Muscle of leg (tissue), 11 donors: ENCODE data around the gene FAM221A. TPM values are rescaled to one million over a fixed set of nuclear protein-coding genes. Genes with fewer than 3 reads are reported as not detected.
A peak's percentile ranks its signal among the peaks of the same experiment; 100 is the strongest.
"Not testable (repeated sequence)": the region's sequence is repeated elsewhere in the genome, so short reads cannot be mapped to it uniquely, and the experiment has no call there.

ENCODE experiments used
- DNase-seq: peaks from one replicate; pipeline ENCODE4 v3.0.0; 2013
- H3K27ac ChIP-seq: one replicate; pipeline ENCODE4 v1.5.1; 2013; ENCODE audit warnings: mild to moderate bottlenecking, low read length, control low read depth
- H3K27me3 ChIP-seq: one replicate; pipeline ENCODE4 v1.6.1; 2013; ENCODE audit warnings: low read length; ENCODE audit not compliant: control insufficient read depth, insufficient read depth
- H3K36me3 ChIP-seq: one replicate; pipeline ENCODE4 v1.6.1; 2013; ENCODE audit warnings: low read length; ENCODE audit not compliant: control insufficient read depth, insufficient read depth
- H3K4me1 ChIP-seq: one replicate; pipeline ENCODE4 v1.6.1; 2013; ENCODE audit warnings: low read length; ENCODE audit not compliant: control insufficient read depth, insufficient read depth
- H3K4me3 ChIP-seq: one replicate; pipeline ENCODE4 v1.5.1; 2013; ENCODE audit warnings: low read length, control low read depth
- H3K9me3 ChIP-seq: replicated peaks from 2 replicates; pipeline ENCODE4 v1.6.1; 2013; ENCODE audit warnings: low read depth, low read length; ENCODE audit not compliant: control insufficient read depth
- WGBS: methylation state at CpG from one replicate; pipeline ENCODE4 v1.1.5; 2013; ENCODE audit warnings: missing lambda C conversion rate; ENCODE audit not compliant: insufficient coverage; 5-methylcytosine and 5-hydroxymethylcytosine counted together
- polyA plus RNA-seq, 8 donors: library from polyadenylated mRNA; unstranded; fragments of 120-200 nt; gene quantifications; one replicate each; pipeline versions ENCODE4 v1.2.1 to v1.2.3, GENCODE V29; 2013; ENCODE audit warnings: inconsistent platforms in 1 of 8, low replicate concordance in 1 of 8; ENCODE audit not compliant: insufficient read length in 8 of 8, insufficient read depth in 1 of 8
- total RNA-seq: library from RNA; stranded (reverse); fragments of 120-200 nt; gene quantifications from one replicate; pipeline ENCODE4 v1.2.4, GENCODE V29; 2013

The FAM221A gene
- total and polyA plus RNA-seq, 9 donors: 1.4 to 4.5 (median 2.2) TPM

DNA sequence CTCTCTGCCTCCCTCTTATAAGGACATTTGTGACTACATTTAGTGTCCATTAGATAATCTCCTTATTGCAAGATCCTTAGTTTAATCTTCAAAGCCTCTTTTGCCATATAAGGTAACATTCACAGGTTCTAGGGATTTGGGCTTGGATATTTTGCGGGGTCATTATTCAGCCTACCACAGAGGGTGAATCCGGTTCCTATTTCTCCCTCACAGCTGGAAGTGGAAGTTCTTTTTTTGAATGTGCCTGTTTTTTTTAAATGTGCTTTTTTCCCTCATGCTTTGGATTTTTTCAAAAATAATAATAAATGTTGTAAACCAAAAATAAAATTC is 17.1 kb upstream of the FAM221A start:
- no peak overlapping the region for H3K4me3 ChIP-seq
- no peaks in the 10 kb centered on the region for H3K36me3 ChIP-seq
- no peak for DNase-seq
- no CpG with 5 or more reads among the region's 2 CpGs for WGBS
- H3K27me3 ChIP-seq: no peaks in the 10 kb centered on the region
- H3K27ac ChIP-seq: peak overlapping the region; percentile 55
- peaks cover 4% of the 10 kb centered on the region for H3K9me3 ChIP-seq
- no peaks in the 10 kb centered on the region for H3K4me1 ChIP-seq

DNA sequence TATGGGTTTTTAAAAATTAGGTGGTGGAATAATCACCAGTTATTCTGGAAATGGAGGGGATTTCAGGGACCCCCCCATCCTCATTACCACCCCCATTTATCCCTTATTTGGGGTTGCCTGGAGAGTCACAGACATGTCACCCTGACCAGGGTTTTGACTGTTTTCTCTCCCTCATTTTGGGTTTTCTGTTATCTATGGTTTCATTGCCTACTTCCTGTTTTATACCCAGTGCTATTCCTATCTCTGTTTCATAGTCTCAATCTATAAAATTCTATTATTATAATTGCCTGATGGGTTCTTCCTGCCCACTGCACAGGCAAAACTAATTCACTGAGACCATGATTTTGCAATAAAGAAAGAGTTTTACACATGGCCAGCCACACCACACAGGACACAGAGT is 15.9 kb upstream of the FAM221A start:
- no peak overlapping the region for H3K4me3 ChIP-seq
- H3K4me1 ChIP-seq: no peaks in the 10 kb centered on the region
- no peak for DNase-seq
- H3K27me3 ChIP-seq: no peaks in the 10 kb centered on the region
- H3K36me3 ChIP-seq: no peaks in the 10 kb centered on the region
- no peaks in the 10 kb centered on the region for H3K9me3 ChIP-seq
- H3K27ac ChIP-seq: no peak overlapping the region

DNA sequence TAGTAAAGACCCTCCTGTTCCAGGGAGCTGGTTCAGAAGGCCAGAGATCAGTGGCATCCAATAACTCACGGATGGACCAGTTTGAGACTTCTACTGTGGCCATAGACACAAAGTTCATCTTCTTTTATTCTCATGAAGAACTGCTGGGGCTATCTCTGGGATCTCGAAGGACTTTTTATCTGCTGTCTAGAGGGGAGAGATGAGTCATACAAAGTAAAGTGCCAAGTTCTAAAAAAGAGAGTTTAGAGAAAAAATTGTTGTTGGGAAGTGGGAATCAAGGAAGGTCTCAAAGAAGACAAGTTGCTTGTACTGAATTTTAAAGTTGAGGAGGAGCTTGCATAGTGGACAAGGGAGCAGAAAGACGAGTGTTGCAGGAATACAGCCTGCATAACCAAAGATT is 8.0 kb upstream of the FAM221A start:
- no peaks in the 10 kb centered on the region for H3K36me3 ChIP-seq
- no peaks in the 10 kb centered on the region for H3K9me3 ChIP-seq
- WGBS: no CpG with 5 or more reads among the region's 3 CpGs
- H3K4me1 ChIP-seq: no peaks in the 10 kb centered on the region
- DNase-seq: no peak
- no peak overlapping the region for H3K4me3 ChIP-seq
- no peak overlapping the region for H3K27ac ChIP-seq
- H3K27me3 ChIP-seq: no peaks in the 10 kb centered on the region

DNA sequence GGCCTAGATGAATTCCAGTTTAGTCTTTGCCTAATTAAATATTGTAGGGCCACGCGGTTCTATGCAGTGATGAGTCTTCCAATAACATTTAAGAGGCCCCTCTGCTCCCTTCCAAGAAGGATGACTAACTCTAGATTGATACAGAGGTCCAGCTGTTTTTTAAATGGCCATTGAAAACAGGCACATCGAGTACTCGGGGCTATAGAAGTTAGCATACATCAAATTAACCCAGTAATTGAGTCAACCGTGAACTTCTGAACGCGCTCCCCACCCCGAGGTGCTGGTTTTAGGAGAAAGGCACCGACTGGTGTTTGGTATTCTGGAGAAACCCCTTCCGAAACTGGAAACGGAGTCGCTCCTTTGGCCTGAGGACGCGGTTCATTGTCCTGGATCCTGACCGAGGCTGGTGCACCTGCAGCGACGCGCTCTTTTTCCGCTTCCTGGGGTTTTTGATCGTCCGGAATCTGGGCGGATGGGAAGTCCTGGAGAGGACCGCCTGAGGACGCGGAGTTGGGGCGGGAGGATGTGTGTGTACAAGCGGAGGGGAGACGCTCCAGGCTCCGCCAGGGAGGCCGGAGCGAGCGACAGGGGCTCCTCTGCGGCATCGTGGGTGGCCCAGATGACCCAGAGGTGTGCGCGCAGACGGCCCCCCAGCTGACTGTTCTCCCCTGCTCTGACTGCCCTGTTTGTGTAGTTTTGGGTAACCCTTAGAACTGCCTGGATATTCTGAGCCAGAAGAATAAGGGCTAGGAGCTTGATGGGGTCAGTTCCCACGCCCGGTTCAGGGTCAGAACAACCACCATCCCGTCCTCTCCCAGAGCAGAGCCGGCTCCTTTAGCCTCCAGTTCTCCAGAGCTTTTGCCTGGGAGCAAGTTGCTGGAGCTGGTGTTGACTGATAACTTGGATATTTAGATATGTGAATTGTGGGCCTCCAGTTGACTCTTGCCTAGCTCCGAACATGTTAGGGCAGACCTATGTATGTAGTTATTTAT is 711 bp downstream of the FAM221A start:
- peaks cover 12% of the 10 kb centered on the region for H3K4me1 ChIP-seq

DNA sequence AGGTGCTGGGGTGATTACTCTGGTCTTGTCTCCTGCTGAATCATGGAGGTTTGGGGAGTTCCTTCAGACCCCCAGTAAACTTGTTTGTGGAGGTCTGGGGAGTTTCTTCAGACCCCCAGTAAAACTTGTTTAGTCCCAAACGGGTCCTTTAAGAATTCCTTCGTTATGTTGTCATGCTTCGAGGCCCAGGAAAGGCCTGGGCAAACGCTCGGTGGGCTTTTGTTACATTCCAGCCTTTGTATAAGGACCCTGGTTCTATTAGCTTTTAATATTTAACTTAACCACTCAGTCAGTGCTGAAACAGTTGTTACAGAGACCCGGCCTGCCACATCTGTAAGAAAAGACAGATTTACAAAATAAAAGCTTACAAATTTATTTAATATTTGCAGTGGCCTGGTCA is 4.0 kb downstream of the FAM221A start:
- H3K27ac ChIP-seq, H3K36me3 ChIP-seq, H3K4me3 ChIP-seq, DNase-seq, H3K9me3 ChIP-seq, H3K27me3 ChIP-seq: not testable (repeated sequence)
- H3K4me1 ChIP-seq: peaks cover 12% of the 10 kb centered on the region
- 62% methylated on average over 3 of the region's 6 CpGs for WGBS

More for the DNA sequence above, 711 bp downstream of the FAM221A start:
- Histone ChIP-seq H3K27ac (peak overlapping the region; percentile 76), H3K36me3 (no peaks in the 10 kb centered on the region), H3K9me3 (no peaks in the 10 kb centered on the region), H3K4me3 (peak overlapping the region; percentile 59), H3K27me3 (no peaks in the 10 kb centered on the region)
- DNase-seq: peak; percentile 78
- under 1% methylated on average over 29 of the region's 42 CpGs for WGBS

DNA sequence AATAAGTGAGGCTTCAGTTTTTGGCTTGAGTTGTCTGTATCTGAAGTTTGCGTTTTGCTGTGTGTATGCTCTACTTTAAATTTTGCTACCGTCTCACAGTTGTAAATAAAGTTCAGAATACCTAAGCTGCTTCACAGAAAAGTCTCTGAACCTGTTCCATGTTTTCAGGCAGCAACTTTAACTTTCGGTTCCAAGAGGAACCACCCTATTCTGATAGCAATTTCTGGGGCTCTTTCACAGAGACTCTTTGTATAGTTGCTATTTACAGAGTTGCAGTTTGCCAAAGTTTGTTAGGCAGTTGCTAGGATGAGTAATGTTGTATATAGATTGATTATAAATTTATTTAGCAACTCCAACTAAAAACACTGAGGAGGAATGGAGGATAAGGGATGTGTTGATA is 5.7 kb downstream of the FAM221A start:
- Histone ChIP-seq H3K36me3 (no peaks in the 10 kb centered on the region), H3K27ac (peak overlapping the region; percentile 35), H3K4me1 (peaks cover 6% of the 10 kb centered on the region), H3K27me3 (no peaks in the 10 kb centered on the region), H3K9me3 (no peaks in the 10 kb centered on the region), H3K4me3 (no peak overlapping the region)
- DNase-seq: peak; percentile 79
- no CpG with 5 or more reads among the region's 3 CpGs for WGBS

DNA sequence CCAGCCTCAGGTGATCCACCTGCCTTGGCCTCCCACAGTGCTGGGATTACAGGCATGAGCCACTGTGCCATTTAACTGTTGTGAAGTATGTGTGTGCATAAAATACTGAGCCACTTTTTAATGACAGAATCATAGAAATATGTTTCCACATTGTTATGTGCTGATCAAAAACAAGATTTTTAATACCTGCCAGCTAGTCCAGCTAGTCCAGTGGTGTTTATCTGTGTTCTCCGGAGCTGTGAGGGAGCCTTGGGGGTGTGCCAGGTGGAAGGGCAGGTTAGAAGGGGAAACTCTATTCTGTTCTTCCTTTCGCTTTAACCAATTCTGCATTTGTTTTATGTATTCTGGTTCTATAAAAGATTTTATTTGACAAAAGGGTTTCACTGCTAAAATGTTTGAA is 7.0 kb downstream of the FAM221A start:
- Histone ChIP-seq H3K4me1 (no peaks in the 10 kb centered on the region), H3K27ac (no peak overlapping the region), H3K36me3 (peaks cover 2% of the 10 kb centered on the region), H3K9me3 (no peaks in the 10 kb centered on the region), H3K4me3 (no peak overlapping the region), H3K27me3 (no peaks in the 10 kb centered on the region)
- peak; percentile 14 for DNase-seq
- no CpG with 5 or more reads among the region's 2 CpGs for WGBS

DNA sequence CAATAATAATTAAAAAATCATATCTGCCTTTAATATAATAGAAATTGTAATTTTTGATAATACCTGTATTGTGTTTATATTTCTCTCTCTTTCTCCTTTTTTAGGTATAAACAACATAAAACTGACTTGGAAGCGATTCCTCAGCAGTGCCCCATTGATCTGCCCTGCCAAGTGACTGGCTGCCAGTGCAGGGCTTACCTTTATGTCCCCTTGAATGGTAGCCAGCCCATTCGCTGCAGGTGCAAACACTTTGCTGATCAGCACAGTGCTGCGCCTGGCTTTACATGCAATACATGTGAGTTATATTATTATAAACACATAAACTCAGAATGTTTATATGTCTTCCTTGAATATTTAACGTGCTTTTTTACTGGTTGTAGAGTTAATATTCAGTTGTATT is 9.2 kb downstream of the FAM221A start:
- H3K27me3 ChIP-seq: no peaks in the 10 kb centered on the region
- WGBS: no CpG with 5 or more reads among the region's 4 CpGs
- H3K9me3 ChIP-seq: no peaks in the 10 kb centered on the region
- H3K4me1 ChIP-seq: no peaks in the 10 kb centered on the region
- peaks cover 2% of the 10 kb centered on the region for H3K36me3 ChIP-seq
- DNase-seq: no peak
- no peak overlapping the region for H3K4me3 ChIP-seq
- no peak overlapping the region for H3K27ac ChIP-seq

DNA sequence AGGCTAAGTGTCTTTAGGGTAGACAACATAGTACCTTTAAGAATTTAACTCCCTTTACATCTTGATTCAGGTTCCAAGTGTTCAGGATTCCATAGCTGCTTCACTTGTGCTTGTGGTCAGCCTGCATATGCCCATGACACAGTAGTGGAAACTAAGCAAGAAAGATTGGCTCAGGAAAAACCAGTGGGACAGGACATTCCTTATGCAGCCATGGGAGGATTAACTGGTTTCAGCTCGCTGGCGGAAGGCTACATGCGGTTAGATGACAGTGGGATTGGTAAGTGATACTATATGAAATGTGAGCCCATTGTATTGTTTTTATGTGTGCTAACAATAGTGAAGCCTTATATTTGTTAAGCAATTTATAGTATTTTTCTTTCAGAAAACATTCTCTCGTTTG is 11.3 kb downstream of the FAM221A start:
- no peak for DNase-seq
- Histone ChIP-seq H3K27me3 (no peaks in the 10 kb centered on the region), H3K9me3 (no peaks in the 10 kb centered on the region), H3K4me3 (no peak overlapping the region), H3K4me1 (no peaks in the 10 kb centered on the region), H3K27ac (no peak overlapping the region), H3K36me3 (peaks cover 2% of the 10 kb centered on the region)
- WGBS: 60% methylated on average over 2 of the region's 4 CpGs

DNA sequence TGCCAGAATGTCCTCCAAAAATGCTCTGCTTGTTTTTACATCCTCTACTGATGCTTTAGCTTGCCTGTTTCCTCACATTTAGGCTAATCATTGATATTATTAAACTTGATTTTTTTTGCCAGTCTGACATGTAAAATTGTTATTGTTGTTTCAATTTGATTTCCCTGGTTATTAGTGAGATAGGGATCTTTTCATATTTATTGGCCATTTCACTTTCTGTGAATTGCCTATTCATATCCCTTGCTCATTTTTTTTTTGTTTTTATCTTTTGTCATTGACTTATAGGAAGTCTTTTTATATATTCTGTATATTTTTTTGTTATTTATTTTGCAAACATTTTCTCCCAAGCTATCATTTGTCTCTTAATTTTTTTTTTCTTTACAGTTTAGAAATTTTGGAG is 13.2 kb downstream of the FAM221A start:
- no peaks in the 10 kb centered on the region for H3K4me1 ChIP-seq
- H3K36me3 ChIP-seq: peaks cover 2% of the 10 kb centered on the region
- DNase-seq: no peak
- no peak overlapping the region for H3K4me3 ChIP-seq
- no peaks in the 10 kb centered on the region for H3K9me3 ChIP-seq
- H3K27me3 ChIP-seq: no peaks in the 10 kb centered on the region
- no peak overlapping the region for H3K27ac ChIP-seq
